SJSA1 (cell line): Measurements from ENCODE around the gene JKAMP. TPM values are rescaled to one million over a fixed set of nuclear protein-coding genes. Genes with fewer than 3 reads are reported as not detected.

Experiments
- DNase-seq, 2 experiments: peaks; one replicate each; pipeline ENCODE4 v3.0.0-alpha.2; 2015 to 2020; ENCODE audit warnings: low spot score in 2 of 2, low read depth in 1 of 2
- H3K27ac ChIP-seq: fragments of 250-450 bp; sonication (Bioruptor Pico); 2 replicates; pipeline ENCODE4 v1.5.1; 2020; ENCODE audit warnings: mild to moderate bottlenecking, moderate library complexity
- H3K27me3 ChIP-seq: fragments of 250-450 bp; sonication (Bioruptor Pico); replicated peaks from 2 replicates; pipeline ENCODE4 v1.5.1; 2020; ENCODE audit warnings: mild to moderate bottlenecking, moderate library complexity
- H3K36me3 ChIP-seq: fragments of 250-450 bp; sonication (Bioruptor Pico); 2 replicates; pipeline ENCODE4 v1.5.1; 2020; ENCODE audit warnings: mild to moderate bottlenecking
- H3K4me1 ChIP-seq: fragments of 250-450 bp; sonication (Bioruptor Pico); replicated peaks from 2 replicates; pipeline ENCODE4 v1.6.1; 2021; ENCODE audit warnings: mild to moderate bottlenecking
- H3K4me3 ChIP-seq: fragments of 250-450 bp; sonication (Bioruptor Pico); 2 replicates; pipeline ENCODE4 v1.5.1; 2020; ENCODE audit warnings: mild to moderate bottlenecking
- H3K9me3 ChIP-seq: fragments of 250-450 bp; sonication (Bioruptor Pico); replicated peaks from 2 replicates; pipeline ENCODE4 v1.5.1; 2020; ENCODE audit warnings: mild to moderate bottlenecking
- total RNA-seq: library from RNA; depleted of rRNA; stranded (reverse); fragments of >200 nt; shearing (Covaris generic); gene quantifications from 2 replicates; pipeline ENCODE4 v1.2.3, GENCODE V29; 2014; rRNA removed

Gene JKAMP
- total RNA-seq, 1 experiment from 2014 or later, result 112 TPM

GRCh38 chr14:59534361-59534987 is 50.2 kb downstream of the JKAMP start:
- no peak overlapping the region for H3K4me3 ChIP-seq
- H3K27ac ChIP-seq, result no peak overlapping the region
- no peaks in the 10 kb centered on the region for H3K36me3 ChIP-seq
- peaks cover 3% of the 10 kb centered on the region; the same call in 1 of the 2 replicates for H3K27me3 ChIP-seq
- H3K4me1 ChIP-seq, result no peaks in the 10 kb centered on the region
- no peak for DNase-seq
- H3K9me3 ChIP-seq, result no peaks in the 10 kb centered on the region

GRCh38 chr14:59537476-59537875 is 53.2 kb downstream of the JKAMP start:
- H3K27me3 ChIP-seq, result peaks cover 3% of the 10 kb centered on the region
- no peaks in the 10 kb centered on the region for H3K4me1 ChIP-seq
- H3K9me3 ChIP-seq, result no peaks in the 10 kb centered on the region
- H3K36me3 ChIP-seq, result no peaks in the 10 kb centered on the region
- no peak overlapping the region for H3K27ac ChIP-seq
- no peak overlapping the region for H3K4me3 ChIP-seq
- DNase-seq, result no peak

- Histone ChIP-seq H3K9me3 (no peaks in the 10 kb centered on the region), H3K27ac (no peak overlapping the region), H3K27me3 (peaks cover 3% of the 10 kb centered on the region), H3K4me3 (no peak overlapping the region), H3K4me1 (no peaks in the 10 kb centered on the region), H3K36me3 (no peaks in the 10 kb centered on the region)
- DNase-seq, result no peak
Measured at GRCh38 chr14:59538936-59539335, 54.6 kb downstream of the JKAMP start.

- Histone ChIP-seq H3K9me3 (no peaks in the 10 kb centered on the region), H3K4me1 (no peaks in the 10 kb centered on the region), H3K27me3 (peaks cover 3% of the 10 kb centered on the region), H3K27ac (no peak overlapping the region), H3K4me3 (no peak overlapping the region), H3K36me3 (no peaks in the 10 kb centered on the region)
- DNase-seq, result no peak
Measured at GRCh38 chr14:59540852-59541251, 56.5 kb downstream of the JKAMP start.

GRCh38 chr14:59541731-59542130 is 57.4 kb downstream of the JKAMP start:
- no peaks in the 10 kb centered on the region for H3K4me1 ChIP-seq
- H3K36me3 ChIP-seq, result no peaks in the 10 kb centered on the region
- H3K27ac ChIP-seq, result no peak overlapping the region
- H3K4me3 ChIP-seq, result no peak overlapping the region
- DNase-seq, result no peak
- no peaks in the 10 kb centered on the region for H3K9me3 ChIP-seq
- H3K27me3 ChIP-seq, result peaks cover 3% of the 10 kb centered on the region

- Histone ChIP-seq H3K4me3 (no peak overlapping the region), H3K27ac (no peak overlapping the region), H3K4me1 (no peaks in the 10 kb centered on the region), H3K9me3 (no peaks in the 10 kb centered on the region), H3K36me3 (no peaks in the 10 kb centered on the region), H3K27me3 (no peaks in the 10 kb centered on the region; the same call in none of the 2 replicates)
- DNase-seq, result no peak
Measured at GRCh38 chr14:59543873-59544272, 59.6 kb downstream of the JKAMP start.

- H3K36me3 ChIP-seq, result no peaks in the 10 kb centered on the region
- no peak for DNase-seq
- no peaks in the 10 kb centered on the region for H3K9me3 ChIP-seq
Measured at GRCh38 chr14:59547310-59547709, 63.0 kb downstream of the JKAMP start.

More at GRCh38 chr14:59547310-59547709, 63.0 kb downstream of the JKAMP start:
- Histone ChIP-seq H3K27me3 (no peaks in the 10 kb centered on the region), H3K4me1 (no peaks in the 10 kb centered on the region), H3K4me3 (no peak overlapping the region), H3K27ac (no peak overlapping the region)

Other genes starting within 250 kb of the JKAMP start
- gene GPR135, start 19.1 kb upstream of the JKAMP start, total RNA-seq, result 1.8 and 2.7 TPM in 2 replicates
- gene L3HYPDH, start 109 bp upstream of the JKAMP start, total RNA-seq, result 58.6 and 65.9 TPM in 2 replicates
- not detected in 2 replicates for gene CCDC175, start 92.3 kb downstream of the JKAMP start, total RNA-seq